RWPE1 (cell line): Measurements from ENCODE around the gene EPS15.
"Not testable (repeated sequence)": the region's sequence is repeated elsewhere in the genome, so short reads cannot be mapped to it uniquely, and the experiment has no call there.

Experiments used
- CTCF ChIA-PET: fragments of 350-600 bp; sonication (Branson Sonifier 250); formaldehyde crosslinking; extraction: SDS; loops from one replicate; lab custom pipeline; 2021; lab: Yijun Ruan, JAX
- POLR2A ChIA-PET: fragments of 400-600 bp; formaldehyde crosslinking; extraction: SDS; loops from one replicate; lab custom pipeline; 2020; ENCODE audit warnings: antibody characterized with exemption; ENCODE audit not compliant: low non-redundant PET; lab: Yijun Ruan, JAX
- DNase-seq: peaks from one replicate; pipeline ENCODE4 v3.0.0; 2012; ENCODE audit warnings: low spot score
- H3K27ac ChIP-seq: fragments of 450-650 bp; 2 replicates; pipeline ENCODE4 v1.5.1; 2017
- TF ChIP-seq, protein P1 (sequence below): fragments of 450-650 bp; conservative IDR thresholded peaks from 2 replicates; pipeline ENCODE4 v1.5.1; 2017; ENCODE audit warnings: low read depth, mild to moderate bottlenecking

The EPS15 gene

DNA sequence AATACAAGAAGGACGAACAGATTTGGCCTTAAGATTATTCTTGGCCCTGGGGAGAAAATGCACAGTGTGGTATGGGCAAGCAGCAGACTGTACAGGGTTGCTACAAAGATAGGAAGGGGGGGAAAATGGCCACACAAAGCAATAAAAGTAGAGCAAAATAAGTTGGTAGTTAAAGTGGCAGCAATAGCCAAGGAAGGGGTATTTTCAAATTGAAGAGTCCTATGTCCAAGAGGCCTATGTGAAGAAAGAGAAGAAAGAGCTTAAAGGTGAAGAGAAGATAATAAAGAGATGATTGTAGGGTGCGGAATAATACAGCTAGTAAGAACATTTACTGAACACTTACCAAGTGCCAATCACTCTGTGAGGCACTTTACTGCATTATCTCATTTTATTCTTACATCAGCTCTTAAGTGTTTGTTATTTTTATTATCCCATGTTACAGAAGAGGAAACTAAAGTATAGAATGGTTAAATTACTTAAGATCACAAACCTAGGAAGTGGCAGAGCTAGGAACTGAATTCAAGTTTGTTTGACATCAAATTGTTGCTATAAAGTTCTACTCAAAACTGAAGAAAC, 100.6 kb downstream of the EPS15 start:
- TF ChIP-seq, protein P1, sequence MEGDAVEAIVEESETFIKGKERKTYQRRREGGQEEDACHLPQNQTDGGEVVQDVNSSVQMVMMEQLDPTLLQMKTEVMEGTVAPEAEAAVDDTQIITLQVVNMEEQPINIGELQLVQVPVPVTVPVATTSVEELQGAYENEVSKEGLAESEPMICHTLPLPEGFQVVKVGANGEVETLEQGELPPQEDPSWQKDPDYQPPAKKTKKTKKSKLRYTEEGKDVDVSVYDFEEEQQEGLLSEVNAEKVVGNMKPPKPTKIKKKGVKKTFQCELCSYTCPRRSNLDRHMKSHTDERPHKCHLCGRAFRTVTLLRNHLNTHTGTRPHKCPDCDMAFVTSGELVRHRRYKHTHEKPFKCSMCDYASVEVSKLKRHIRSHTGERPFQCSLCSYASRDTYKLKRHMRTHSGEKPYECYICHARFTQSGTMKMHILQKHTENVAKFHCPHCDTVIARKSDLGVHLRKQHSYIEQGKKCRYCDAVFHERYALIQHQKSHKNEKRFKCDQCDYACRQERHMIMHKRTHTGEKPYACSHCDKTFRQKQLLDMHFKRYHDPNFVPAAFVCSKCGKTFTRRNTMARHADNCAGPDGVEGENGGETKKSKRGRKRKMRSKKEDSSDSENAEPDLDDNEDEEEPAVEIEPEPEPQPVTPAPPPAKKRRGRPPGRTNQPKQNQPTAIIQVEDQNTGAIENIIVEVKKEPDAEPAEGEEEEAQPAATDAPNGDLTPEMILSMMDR: no peak
- ChIA-PET CTCF (no interaction called here), POLR2A (no interaction called here)
- no peak overlapping the region for H3K27ac ChIP-seq
- no peak for DNase-seq

DNA sequence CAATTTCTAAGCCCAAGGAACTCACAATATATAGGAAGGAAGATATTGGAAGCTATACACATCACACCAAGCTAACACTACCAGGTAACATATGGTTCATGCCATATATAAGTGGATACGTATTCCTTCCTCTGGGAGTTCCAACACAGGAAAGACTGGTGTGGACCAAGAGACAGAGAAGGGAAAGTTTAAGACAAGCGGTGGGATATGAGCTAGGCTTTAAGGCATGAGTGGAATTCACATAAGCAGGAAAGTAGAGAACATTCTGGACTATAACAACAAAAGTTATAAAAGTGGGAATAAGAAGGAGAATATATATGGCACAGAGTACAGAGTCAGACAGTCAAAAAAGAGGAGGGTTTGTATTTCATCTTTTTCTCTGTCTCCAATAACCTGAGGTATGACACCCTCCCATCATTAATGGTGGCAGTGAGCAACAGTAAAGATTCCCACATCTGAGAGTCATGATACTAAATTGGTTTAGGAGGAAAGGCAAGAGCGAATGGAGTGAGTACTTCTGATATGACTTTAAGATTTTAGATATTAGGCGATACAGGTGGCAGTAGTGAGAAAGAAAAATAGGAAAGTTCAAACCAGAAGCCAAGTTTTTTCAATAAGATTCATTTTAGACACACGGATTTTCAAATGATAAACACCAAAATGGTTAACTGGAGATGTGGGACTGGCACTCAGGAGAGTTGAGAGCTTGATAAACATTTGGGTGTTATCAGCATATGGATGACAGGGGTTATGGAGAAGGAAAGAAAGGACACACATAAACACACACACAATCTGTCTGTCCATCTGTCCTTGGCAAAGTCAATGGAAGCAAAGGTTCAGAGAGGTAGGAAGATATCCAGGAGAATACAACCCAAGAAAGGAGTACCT, 101.3 kb downstream of the EPS15 start:
- no peak for DNase-seq
- TF ChIP-seq, protein P1: no peak
- ChIA-PET POLR2A (no interaction called here), CTCF (interaction anchor here (0.6 to 1.0 kb wide), 2 partner anchors 8 to 169 kb away, joined by 4 read pairs; no protein-coding TSS in a partner anchor)
- no peak overlapping the region for H3K27ac ChIP-seq

DNA sequence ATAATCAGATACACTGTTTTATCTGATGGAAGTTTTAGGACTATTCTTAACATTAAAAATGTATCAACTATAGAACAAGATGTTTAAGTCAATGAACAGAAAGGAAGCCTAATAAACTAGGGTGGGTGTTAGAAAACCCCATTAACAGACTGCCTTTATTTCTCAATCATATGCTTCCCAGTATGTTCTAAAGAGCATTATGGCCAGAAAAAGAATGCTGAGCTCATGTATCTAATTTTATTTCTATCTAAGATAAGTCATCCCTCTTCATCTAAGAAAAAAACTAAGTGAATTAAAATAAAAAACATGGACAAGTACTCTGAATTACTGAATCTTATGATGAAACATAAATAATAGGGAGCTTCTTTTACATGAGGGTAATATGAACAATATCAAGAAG, 102.2 kb downstream of the EPS15 start:
- ChIA-PET POLR2A (no interaction called here), CTCF (interaction anchor here (1.0 kb wide), 1 partner anchor 9 kb away, joined by 4 read pairs; no protein-coding TSS in a partner anchor)
- no peak overlapping the region for H3K27ac ChIP-seq
- TF ChIP-seq, protein P1: no peak
- DNase-seq: no peak

DNA sequence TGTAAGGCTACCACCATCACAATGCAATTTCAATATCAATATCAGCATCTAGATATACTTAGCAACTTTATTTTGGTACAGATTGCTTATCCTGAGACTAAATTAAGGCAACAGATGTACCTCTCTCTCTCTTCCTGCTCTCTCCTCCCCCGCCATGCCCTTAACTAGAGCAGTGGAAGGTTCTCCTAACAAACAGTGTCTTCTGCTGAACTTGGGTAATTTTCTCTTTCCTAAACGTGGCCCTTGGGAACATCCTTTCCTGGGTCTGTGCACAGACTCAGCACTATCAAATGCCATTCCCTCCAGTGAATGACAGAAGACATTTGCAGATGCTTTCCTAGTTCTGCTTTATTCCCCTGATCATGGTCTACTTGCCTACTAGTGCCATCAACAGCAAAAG, 103.1 kb downstream of the EPS15 start:
- POLR2A ChIA-PET: no interaction called here
- H3K27ac ChIP-seq: no peak overlapping the region
- TF ChIP-seq, protein P1: no peak
- no peak for DNase-seq
- CTCF ChIA-PET: no interaction called here

DNA sequence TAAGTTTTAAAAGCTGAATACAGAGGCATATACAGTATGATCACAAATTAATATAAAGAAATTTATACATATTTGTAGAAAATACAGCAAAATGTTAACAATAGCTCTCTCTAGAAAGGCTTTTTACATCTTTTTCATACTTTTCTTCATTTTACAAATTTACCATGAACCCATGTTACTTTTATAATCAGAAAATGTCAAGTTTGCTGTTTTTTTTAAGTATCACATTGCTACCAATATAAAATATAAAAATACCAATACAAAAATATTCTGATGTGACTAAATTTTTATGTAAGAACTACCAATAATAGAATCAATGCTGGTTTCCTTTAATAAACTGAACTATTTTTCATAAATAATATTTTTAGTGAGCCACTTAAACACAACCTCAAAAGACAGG, 104.3 kb downstream of the EPS15 start:
- no peak for DNase-seq
- POLR2A ChIA-PET: no interaction called here

DNA sequence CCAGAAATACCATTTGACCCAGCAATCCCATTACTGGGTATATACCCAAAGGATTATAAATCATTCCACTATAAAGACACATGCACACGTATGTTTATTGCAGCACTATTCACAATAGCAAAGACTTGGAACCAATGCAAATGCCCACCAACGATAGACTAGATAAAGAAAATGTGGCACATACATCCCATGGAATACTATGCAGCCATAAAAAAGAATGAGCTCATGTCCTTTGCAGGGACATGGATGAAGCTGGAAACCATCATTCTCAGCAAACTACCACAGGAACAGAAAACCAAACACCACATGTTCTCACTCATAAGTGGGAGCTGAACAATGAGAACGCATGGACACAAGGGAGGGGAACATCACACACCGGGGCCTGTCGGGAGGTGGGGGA, 107.2 kb downstream of the EPS15 start:
- H3K27ac ChIP-seq, POLR2A ChIA-PET, CTCF ChIA-PET, DNase-seq: not testable (repeated sequence)

More for the DNA sequence above, 104.3 kb downstream of the EPS15 start:
- no peak overlapping the region for H3K27ac ChIP-seq
- CTCF ChIA-PET: interaction anchor here (0.9 kb wide), 1 partner anchor 10 kb away, joined by 3 read pairs; no protein-coding TSS in a partner anchor
- TF ChIP-seq, protein P1: no peak
